WTC11 (cell line): ENCODE results near the gene TCEA2. TPM values are rescaled to one million over a fixed set of nuclear protein-coding genes. Genes with fewer than 3 reads are reported as not detected.
A peak's percentile ranks its signal among the peaks of the same experiment; 100 is the strongest.

Experiments
- ATAC-seq: fragments of 200-7000 bp; cut with Tn5 transposase; 2 replicates; pipeline ENCODE4 v1.10.0; 2021; ENCODE audit warnings: mild to moderate bottlenecking, moderate library complexity
- CTCF ChIA-PET: fragments of 300-600 bp; sonication (Branson Sonifier 250); formaldehyde crosslinking; loops from one replicate; lab custom pipeline; 2021; ENCODE audit warnings: antibody characterized with exemption; lab: Charles Lee
- POLR2A ChIA-PET: fragments of 350-600 bp; sonication (Branson Sonifier 250); formaldehyde crosslinking; loops from one replicate; lab custom pipeline; 2021; ENCODE audit warnings: antibody characterized with exemption; lab: Charles Lee
- DNase-seq: peaks from one replicate; pipeline ENCODE4 v3.0.0; 2021; ENCODE audit warnings: low spot score
- H3K27ac Mint-ChIP-seq: 2 replicates; pipeline ENCODE4 v1.8.0; 2021; ENCODE audit warnings: mixed read lengths
- H3K27me3 Mint-ChIP-seq: 2 replicates; pipeline ENCODE4 v1.8.0; 2021; ENCODE audit warnings: low read depth, mild to moderate bottlenecking, moderate library complexity, mixed read lengths
- H3K36me3 Mint-ChIP-seq: 2 replicates; pipeline ENCODE4 v1.8.0; 2021; ENCODE audit warnings: mixed read lengths
- H3K4me1 Mint-ChIP-seq: 2 replicates; pipeline ENCODE4 v1.8.0; 2022; ENCODE audit warnings: mixed read lengths
- H3K4me3 Mint-ChIP-seq: 2 replicates; pipeline ENCODE4 v1.8.0; 2021; ENCODE audit warnings: mild to moderate bottlenecking, moderate library complexity, mixed read lengths
- H3K9me3 Mint-ChIP-seq: 2 replicates; pipeline ENCODE4 v1.8.0; 2021; ENCODE audit warnings: mixed read lengths
- ARID4B ChIP-seq: sonication (generic); formaldehyde crosslinking; IDR thresholded peaks from 2 replicates; pipeline ENCODE4 v1.8.0; 2023; ENCODE audit warnings: missing genetic modification reagents, mild to moderate bottlenecking, borderline replicate concordance
- ATF6 ChIP-seq: sonication (generic); formaldehyde crosslinking; IDR thresholded peaks from 2 replicates; pipeline ENCODE4 v1.8.1; 2023; ENCODE audit warnings: mild to moderate bottlenecking, missing genetic modification reagents
- EMX1 ChIP-seq: fragments of 250-450 bp; sonication (Bioruptor Pico); IDR thresholded peaks from 2 replicates; pipeline ENCODE4 v1.8.0; 2021; ENCODE audit warnings: mild to moderate bottlenecking
- ETV6 ChIP-seq: sonication (generic); formaldehyde crosslinking; IDR thresholded peaks from 2 replicates; pipeline ENCODE4 v1.8.1; 2022; ENCODE audit warnings: mild to moderate bottlenecking, missing genetic modification reagents
- FOXP4 ChIP-seq: sonication (generic); formaldehyde crosslinking; IDR thresholded peaks from 2 replicates; pipeline ENCODE4 v1.8.0; 2022; ENCODE audit warnings: mild to moderate bottlenecking, missing genetic modification reagents
- HMGA2 ChIP-seq: fragments of 250-450 bp; sonication (Bioruptor Pico); IDR thresholded peaks from 2 replicates; pipeline ENCODE4 v1.4.0; 2021; ENCODE audit warnings: mild to moderate bottlenecking, moderate library complexity
- NFATC4 ChIP-seq: fragments of 250-450 bp; sonication (Bioruptor Pico); IDR thresholded peaks from 2 replicates; pipeline ENCODE4 v1.9.0; 2021; ENCODE audit warnings: mild to moderate bottlenecking
- NR2C2 ChIP-seq: sonication (generic); formaldehyde crosslinking; IDR thresholded peaks from 2 replicates; pipeline ENCODE4 v1.8.0; 2022; ENCODE audit warnings: mild to moderate bottlenecking, missing genetic modification reagents
- NR3C1 ChIP-seq: sonication (generic); formaldehyde crosslinking; conservative IDR thresholded peaks from 2 replicates; pipeline ENCODE4 v1.8.1; 2023; ENCODE audit warnings: low read depth, mild to moderate bottlenecking, missing genetic modification reagents
- PRRX2 ChIP-seq: fragments of 250-450 bp; sonication (Bioruptor Pico); IDR thresholded peaks from 2 replicates; pipeline ENCODE4 v1.8.0; 2021; ENCODE audit warnings: mild to moderate bottlenecking
- USF1 ChIP-seq: sonication (generic); formaldehyde crosslinking; IDR thresholded peaks from 2 replicates; pipeline ENCODE4 v1.8.0; 2022; ENCODE audit warnings: mild to moderate bottlenecking, missing genetic modification reagents
- ZNF232 ChIP-seq: sonication (generic); formaldehyde crosslinking; IDR thresholded peaks from 2 replicates; pipeline ENCODE4 v1.8.0; 2022; ENCODE audit warnings: mild to moderate bottlenecking, missing genetic modification reagents
- ZNF317 ChIP-seq: sonication (generic); formaldehyde crosslinking; IDR thresholded peaks from 2 replicates; pipeline ENCODE4 v1.8.1; 2023; ENCODE audit warnings: low read depth, mild to moderate bottlenecking, moderate library complexity, missing genetic modification reagents, borderline replicate concordance
- total RNA-seq: library from RNA; stranded (reverse); gene quantifications from 3 replicates; pipeline ENCODE4 v1.2.3, GENCODE V29; 2021
- TF ChIP-seq, protein P1 (sequence below): sonication (generic); formaldehyde crosslinking; IDR thresholded peaks from 2 replicates; pipeline ENCODE4 v1.8.1; 2023; ENCODE audit warnings: mild to moderate bottlenecking, missing genetic modification reagents
- TF ChIP-seq, protein P2 (sequence below): sonication (generic); formaldehyde crosslinking; IDR thresholded peaks from 2 replicates; pipeline ENCODE4 v1.8.0; 2023; ENCODE audit warnings: mild to moderate bottlenecking, missing genetic modification reagents
- TF ChIP-seq, protein P3 (sequence below): sonication (generic); formaldehyde crosslinking; IDR thresholded peaks from 2 replicates; pipeline ENCODE4 v1.8.0; 2022; ENCODE audit warnings: mild to moderate bottlenecking, missing genetic modification reagents

TCEA2 gene
- total RNA-seq, 1 experiment from 2014 or later, result 55.8 TPM

DNA sequence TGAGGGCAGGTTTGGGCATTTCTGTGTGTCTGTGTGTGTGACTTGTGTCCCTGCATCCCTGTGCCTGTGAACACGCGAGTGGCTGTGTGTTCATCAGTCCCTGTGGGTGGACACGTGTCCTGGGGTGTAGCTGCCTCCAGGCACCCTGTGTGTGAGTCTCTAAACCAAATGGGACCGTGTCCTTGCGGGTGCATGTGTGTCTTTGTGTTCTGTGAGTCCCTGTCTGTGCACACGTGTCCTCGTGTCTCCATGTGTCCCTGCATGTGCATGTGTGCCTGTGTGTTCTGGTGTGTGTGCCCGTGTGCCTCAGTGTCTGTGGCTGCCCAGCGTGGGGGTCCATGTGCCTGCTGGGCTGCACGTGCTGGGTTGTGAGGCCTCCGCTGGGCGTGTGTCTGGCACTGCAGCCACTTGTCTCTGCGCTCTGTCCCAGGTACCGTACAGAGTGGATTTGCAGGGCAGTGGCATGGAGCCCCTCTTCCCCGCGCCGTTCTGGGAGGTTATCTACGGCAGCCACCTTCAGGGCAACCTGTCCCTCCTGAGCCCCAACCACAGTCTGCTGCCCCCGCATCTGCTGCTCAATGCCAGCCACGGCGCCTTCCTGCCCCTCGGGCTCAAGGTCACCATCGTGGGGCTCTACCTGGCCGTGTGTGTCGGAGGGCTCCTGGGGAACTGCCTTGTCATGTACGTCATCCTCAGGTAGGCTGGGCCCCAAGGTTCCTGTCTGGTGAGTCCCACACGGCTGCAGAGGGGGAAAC, 29.4 kb downstream of the TCEA2 start:
- ATAC-seq (peak; percentile 25), DNase-seq (no peak)
- CTCF ChIA-PET, result interaction anchor here (0.7 to 3.4 kb wide), 8 partner anchors 9 to 53 kb away, joined by 3 to 26 read pairs (median 6); partner anchors contain the start of gene LKAAEAR1
- POLR2A ChIA-PET, result interaction anchor here (1.2 kb wide), 1 partner anchor 38 kb away, joined by 3 read pairs; no protein-coding TSS in a partner anchor
- Mint-ChIP-seq H3K36me3 (peaks cover 6% of the 10 kb centered on the region), H3K27ac (peak overlapping the region; percentile 85; the same call in 1 of the 2 replicates), H3K4me1 (peaks cover 7% of the 10 kb centered on the region), H3K27me3 (peaks cover 11% of the 10 kb centered on the region; the same call in 1 of the 2 replicates), H3K9me3 (peaks cover 16% of the 10 kb centered on the region), H3K4me3 (no peak overlapping the region)
- TF ChIP-seq, protein P1, sequence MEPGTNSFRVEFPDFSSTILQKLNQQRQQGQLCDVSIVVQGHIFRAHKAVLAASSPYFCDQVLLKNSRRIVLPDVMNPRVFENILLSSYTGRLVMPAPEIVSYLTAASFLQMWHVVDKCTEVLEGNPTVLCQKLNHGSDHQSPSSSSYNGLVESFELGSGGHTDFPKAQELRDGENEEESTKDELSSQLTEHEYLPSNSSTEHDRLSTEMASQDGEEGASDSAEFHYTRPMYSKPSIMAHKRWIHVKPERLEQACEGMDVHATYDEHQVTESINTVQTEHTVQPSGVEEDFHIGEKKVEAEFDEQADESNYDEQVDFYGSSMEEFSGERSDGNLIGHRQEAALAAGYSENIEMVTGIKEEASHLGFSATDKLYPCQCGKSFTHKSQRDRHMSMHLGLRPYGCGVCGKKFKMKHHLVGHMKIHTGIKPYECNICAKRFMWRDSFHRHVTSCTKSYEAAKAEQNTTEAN (CRISPR knock-in tag), result no peak
- TF ChIP-seq, protein P2, sequence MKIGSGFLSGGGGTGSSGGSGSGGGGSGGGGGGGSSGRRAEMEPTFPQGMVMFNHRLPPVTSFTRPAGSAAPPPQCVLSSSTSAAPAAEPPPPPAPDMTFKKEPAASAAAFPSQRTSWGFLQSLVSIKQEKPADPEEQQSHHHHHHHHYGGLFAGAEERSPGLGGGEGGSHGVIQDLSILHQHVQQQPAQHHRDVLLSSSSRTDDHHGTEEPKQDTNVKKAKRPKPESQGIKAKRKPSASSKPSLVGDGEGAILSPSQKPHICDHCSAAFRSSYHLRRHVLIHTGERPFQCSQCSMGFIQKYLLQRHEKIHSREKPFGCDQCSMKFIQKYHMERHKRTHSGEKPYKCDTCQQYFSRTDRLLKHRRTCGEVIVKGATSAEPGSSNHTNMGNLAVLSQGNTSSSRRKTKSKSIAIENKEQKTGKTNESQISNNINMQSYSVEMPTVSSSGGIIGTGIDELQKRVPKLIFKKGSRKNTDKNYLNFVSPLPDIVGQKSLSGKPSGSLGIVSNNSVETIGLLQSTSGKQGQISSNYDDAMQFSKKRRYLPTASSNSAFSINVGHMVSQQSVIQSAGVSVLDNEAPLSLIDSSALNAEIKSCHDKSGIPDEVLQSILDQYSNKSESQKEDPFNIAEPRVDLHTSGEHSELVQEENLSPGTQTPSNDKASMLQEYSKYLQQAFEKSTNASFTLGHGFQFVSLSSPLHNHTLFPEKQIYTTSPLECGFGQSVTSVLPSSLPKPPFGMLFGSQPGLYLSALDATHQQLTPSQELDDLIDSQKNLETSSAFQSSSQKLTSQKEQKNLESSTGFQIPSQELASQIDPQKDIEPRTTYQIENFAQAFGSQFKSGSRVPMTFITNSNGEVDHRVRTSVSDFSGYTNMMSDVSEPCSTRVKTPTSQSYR (CRISPR knock-in tag), result no peak
- TF ChIP-seq ZNF232 (CRISPR knock-in tag), result no peak
- no peak for TF ChIP-seq FOXP4 (CRISPR knock-in tag)

GRCh38 chr20:64093013-64093503, 30.1 kb downstream of the TCEA2 start:
- no peak for ATAC-seq
- no peak overlapping the region for H3K4me3 Mint-ChIP-seq
- H3K27me3 Mint-ChIP-seq, result peaks cover 11% of the 10 kb centered on the region; the same call in 1 of the 2 replicates
- no peak overlapping the region for H3K27ac Mint-ChIP-seq
- peaks cover 13% of the 10 kb centered on the region for H3K9me3 Mint-ChIP-seq
- CTCF ChIA-PET, result interaction anchor here (0.7 to 1.2 kb wide), 3 partner anchors 9 to 27 kb away, joined by 3 to 6 read pairs (median 4); partner anchors contain the start of gene LKAAEAR1
- H3K36me3 Mint-ChIP-seq, result peaks cover 6% of the 10 kb centered on the region
- POLR2A ChIA-PET, result no interaction called here
- peaks cover 7% of the 10 kb centered on the region for H3K4me1 Mint-ChIP-seq
- DNase-seq, result no peak
- no peak for TF ChIP-seq NR3C1 (CRISPR knock-in tag)
- TF ChIP-seq ETV6 (CRISPR knock-in tag), result no peak
- TF ChIP-seq ZNF317 (CRISPR knock-in tag), result no peak
- TF ChIP-seq NR2C2 (CRISPR knock-in tag), result no peak
- no peak for TF ChIP-seq USF1 (CRISPR knock-in tag)
- TF ChIP-seq, protein P3, sequence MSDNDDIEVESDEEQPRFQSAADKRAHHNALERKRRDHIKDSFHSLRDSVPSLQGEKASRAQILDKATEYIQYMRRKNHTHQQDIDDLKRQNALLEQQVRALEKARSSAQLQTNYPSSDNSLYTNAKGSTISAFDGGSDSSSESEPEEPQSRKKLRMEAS, result no peak
- TF ChIP-seq HMGA2 (CRISPR knock-in tag), result no peak
- TF ChIP-seq ATF6 (CRISPR knock-in tag), result no peak
- TF ChIP-seq, protein P2 (CRISPR knock-in tag), result no peak
- no peak for TF ChIP-seq EMX1 (CRISPR knock-in tag)
- no peak for TF ChIP-seq NFATC4 (CRISPR knock-in tag)
- TF ChIP-seq ARID4B, result no peak
- no peak for TF ChIP-seq PRRX2 (CRISPR knock-in tag)
